HG02885 (cell line): Measurements from ENCODE around the gene USH1C.

ENCODE experiments used
- ATAC-seq: cut with Tn5 transposase; IDR thresholded peaks from one replicate; pipeline ENCODE4 v1.9.1; 2021; ENCODE audit warnings: mild to moderate bottlenecking; ENCODE audit not compliant: unreplicated experiment, poor library complexity

The USH1C gene

GRCh38 chr11:17510507-17511206 is 33.6 kb downstream of the USH1C start:
- ATAC-seq = no peak

- no peak for ATAC-seq
These were observed 35.4 kb downstream of the USH1C start for GRCh38 chr11:17508791-17509190.

GRCh38 chr11:17508306-17508705 is 35.9 kb downstream of the USH1C start:
- ATAC-seq = no peak

GRCh38 chr11:17507773-17508172 is 36.4 kb downstream of the USH1C start:
- ATAC-seq = no peak

- peak; percentile 85 for ATAC-seq
These were observed 37.3 kb downstream of the USH1C start for GRCh38 chr11:17506942-17507341.

GRCh38 chr11:17506314-17506713 is 37.9 kb downstream of the USH1C start:
- ATAC-seq = no peak

GRCh38 chr11:17505146-17505545 is 39.1 kb downstream of the USH1C start:
- ATAC-seq = no peak

GRCh38 chr11:17504330-17505107 is 39.7 kb downstream of the USH1C start:
- ATAC-seq = peak; percentile 56

GRCh38 chr11:17502630-17503029 is 41.6 kb downstream of the USH1C start:
- ATAC-seq = no peak

GRCh38 chr11:17500673-17501072 is 43.5 kb downstream of the USH1C start:
- no peak for ATAC-seq

GRCh38 chr11:17498475-17498874 is 45.7 kb downstream of the USH1C start:
- ATAC-seq = peak; percentile 53

GRCh38 chr11:17498058-17498457 is 46.2 kb downstream of the USH1C start:
- no peak for ATAC-seq

GRCh38 chr11:17496406-17496805 is 47.8 kb downstream of the USH1C start:
- ATAC-seq = no peak

- ATAC-seq = no peak
These were observed 50.2 kb downstream of the USH1C start for GRCh38 chr11:17494019-17494418.

GRCh38 chr11:17490938-17491337 is 53.3 kb downstream of the USH1C start:
- no peak for ATAC-seq

- ATAC-seq = no peak
These were observed 54.0 kb downstream of the USH1C start for GRCh38 chr11:17490232-17490631.

- ATAC-seq = no peak
These were observed 54.5 kb downstream of the USH1C start for GRCh38 chr11:17489751-17490150.

GRCh38 chr11:17488563-17488962 is 55.7 kb downstream of the USH1C start:
- no peak for ATAC-seq

- ATAC-seq = no peak
These were observed 57.6 kb downstream of the USH1C start for GRCh38 chr11:17486646-17487045.

- no peak for ATAC-seq
These were observed 60.7 kb downstream of the USH1C start for GRCh38 chr11:17483505-17483904.

- no peak for ATAC-seq
These were observed 62.3 kb downstream of the USH1C start for GRCh38 chr11:17481905-17482304.
